GM18511 (cell line): ENCODE results near the gene RASGRF2.

Experiments
- ATAC-seq: cut with Tn5 transposase; IDR thresholded peaks from one replicate; pipeline ENCODE4 v1.9.1; 2021; ENCODE audit warnings: mild to moderate bottlenecking, moderate library complexity; ENCODE audit not compliant: unreplicated experiment

The RASGRF2 gene

GRCh38 chr5:80959768-80960442 lies at the start of gene RASGRF2:
Gene RASGRF2, plus strand, starts transcription at chr5:80960363. Its CDS starts 376 bp downstream, at chr5:80960739.
- ATAC-seq = no peak

GRCh38 chr5:80912479-80912878 lies 47.7 kb upstream of the RASGRF2 start:
- ATAC-seq = no peak

DNA sequence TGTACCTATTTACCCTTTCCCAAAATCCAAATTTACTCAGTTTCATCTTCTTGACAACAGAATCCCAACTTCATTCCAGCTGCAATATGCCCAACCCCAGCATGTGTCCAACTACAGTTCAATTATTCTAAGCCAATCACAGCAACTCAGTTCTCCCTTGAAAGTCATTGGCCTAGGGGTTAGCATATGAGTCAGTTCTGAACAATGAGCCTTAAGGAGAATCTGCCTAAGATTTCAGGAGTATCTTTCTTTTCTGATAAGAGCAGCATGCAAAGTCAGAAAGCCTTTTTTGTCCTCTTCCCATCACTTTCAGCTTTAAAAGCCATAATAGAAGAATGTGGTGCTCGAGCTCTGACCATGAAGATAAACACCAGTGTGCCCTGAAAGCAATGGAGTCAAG lies 44.4 kb upstream of the RASGRF2 start:
- ATAC-seq = no peak

GRCh38 chr5:80916676-80917075 lies 43.5 kb upstream of the RASGRF2 start:
- no peak for ATAC-seq

DNA sequence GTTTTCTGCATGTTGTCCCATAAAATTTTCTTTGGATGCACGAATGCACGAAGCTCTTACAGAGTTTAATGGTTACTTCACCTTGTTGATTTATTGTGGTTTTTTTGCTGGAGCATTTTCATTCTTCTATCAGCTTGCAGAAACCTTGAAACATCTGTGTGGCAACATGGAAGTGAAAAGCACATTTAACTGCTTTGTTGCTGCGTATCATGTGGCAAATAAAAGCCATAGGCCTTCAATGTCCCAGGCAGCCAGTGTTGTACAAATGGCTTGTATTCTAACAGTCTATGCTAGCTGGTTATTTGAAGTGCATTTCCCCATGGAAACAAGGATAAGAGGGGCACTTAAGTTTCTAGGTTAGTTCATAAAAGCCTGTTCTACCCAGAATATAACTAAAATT lies 42.5 kb upstream of the RASGRF2 start:
- no peak for ATAC-seq

DNA sequence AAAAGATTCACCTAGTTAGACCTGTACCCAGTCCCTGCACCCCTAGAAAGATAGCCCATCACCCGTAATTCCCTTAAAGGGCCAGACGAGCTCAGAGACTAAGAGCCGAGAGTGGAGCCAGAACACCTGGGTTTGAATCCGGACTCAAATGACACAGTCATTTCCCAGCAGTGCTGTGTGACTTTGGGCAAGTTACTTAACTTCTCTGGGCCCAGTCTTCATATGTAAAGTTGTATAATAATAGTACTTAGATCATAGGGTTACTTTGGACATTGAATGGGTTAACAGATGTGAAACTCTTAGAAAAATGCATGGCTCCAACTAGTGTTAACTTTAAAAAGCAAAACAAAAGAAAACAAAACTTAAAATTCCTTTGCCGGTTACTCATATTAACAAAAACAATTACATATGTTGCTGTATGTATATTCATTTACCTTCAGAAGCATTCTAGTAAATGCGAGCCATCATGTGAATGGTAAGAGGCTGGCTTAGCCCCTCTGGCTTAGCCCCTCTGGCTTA lies 40.4 kb upstream of the RASGRF2 start:
- no peak for ATAC-seq

DNA sequence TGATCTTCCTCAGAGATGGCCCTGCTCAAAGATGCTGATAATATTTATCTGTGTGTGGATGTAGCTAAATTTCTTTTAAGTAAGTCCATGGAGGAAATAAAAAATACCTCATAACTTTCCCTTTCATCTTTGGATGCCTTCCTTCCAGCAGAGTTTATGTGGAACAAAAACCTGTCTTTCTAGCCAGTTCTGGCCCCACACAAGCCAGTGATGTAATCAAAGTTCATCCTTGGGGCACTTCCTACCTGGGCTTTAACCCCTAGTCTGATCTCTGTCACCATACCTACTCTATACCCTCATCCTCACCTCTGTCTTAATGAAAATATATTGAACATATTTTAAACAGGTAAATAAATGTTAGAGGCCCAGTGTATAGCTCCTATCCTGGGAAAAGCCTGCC lies 39.8 kb upstream of the RASGRF2 start:
- ATAC-seq = no peak

GRCh38 chr5:80921026-80921425 lies 39.1 kb upstream of the RASGRF2 start:
- no peak for ATAC-seq

- no peak for ATAC-seq
Measured at GRCh38 chr5:80925931-80926330, 34.2 kb upstream of the RASGRF2 start.

GRCh38 chr5:80926536-80926935 lies 33.6 kb upstream of the RASGRF2 start:
- ATAC-seq = no peak

DNA sequence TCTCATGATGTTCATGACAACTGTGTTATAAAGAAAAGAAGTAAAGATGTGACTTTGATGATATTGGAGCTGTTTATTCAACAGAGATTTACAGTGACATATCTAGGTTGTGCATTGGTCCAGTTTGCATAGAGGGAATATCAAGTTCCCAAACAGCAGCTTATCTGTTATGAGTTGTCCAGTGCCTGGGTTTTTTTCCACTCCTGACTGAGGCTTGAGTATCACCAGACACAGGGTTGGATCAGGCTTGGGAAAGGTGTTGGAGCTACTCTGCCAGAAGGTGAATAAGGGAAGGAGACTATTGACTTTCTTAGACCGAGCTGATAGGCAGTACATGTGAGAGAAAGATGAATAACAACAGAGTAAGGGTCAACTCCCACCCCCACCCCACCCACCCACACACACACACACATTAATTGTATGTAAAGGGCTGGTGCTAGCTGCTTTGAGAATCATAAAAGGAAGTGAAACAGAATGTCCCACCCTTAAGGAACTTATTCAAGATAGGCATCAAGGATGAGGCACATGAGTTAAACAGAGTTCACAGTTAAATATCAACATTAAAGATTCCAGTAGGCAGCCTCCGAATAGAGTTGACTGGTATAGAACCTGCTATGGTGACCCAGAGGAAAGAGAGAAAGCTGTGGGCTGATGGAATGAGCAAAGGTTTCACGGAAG lies 33.0 kb upstream of the RASGRF2 start:
- ATAC-seq = no peak

DNA sequence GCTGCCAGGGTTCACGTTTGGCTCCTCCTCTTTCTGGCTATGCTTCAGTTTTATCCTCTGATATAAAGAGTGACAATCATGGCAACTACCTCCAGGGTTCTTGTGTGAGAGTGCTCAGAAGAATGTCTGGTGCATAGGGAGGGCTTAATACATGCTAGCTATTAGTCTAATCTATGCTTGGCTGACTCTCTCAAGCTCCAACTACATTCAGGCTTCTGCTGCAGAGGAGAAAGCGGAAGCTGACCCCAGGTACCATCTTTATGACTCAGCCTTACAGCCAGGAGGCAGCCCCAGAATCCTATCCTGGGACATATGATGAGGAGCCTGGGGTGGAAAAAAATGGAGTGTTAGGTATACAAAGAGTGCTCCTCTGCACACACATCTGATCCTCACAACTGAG lies 32.1 kb upstream of the RASGRF2 start:
- no peak for ATAC-seq

DNA sequence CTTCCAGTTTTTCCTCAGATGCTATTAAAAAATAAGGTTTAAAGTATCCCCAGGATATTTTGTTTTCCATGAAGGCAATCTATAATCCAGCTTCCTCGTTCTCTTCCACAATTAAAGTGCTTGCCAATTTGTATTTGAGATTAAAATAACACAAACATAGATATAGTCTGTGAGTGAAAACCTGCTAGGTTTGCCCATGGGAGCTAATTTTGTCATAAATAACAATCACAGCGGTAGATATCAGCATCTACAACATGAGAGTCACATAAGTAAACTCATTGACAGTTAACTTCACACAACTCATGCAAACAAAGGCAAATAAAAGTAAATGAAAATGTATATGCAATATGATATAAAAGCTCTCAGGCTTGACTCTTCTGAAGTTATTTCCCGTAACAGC lies 29.2 kb upstream of the RASGRF2 start:
- ATAC-seq = no peak

DNA sequence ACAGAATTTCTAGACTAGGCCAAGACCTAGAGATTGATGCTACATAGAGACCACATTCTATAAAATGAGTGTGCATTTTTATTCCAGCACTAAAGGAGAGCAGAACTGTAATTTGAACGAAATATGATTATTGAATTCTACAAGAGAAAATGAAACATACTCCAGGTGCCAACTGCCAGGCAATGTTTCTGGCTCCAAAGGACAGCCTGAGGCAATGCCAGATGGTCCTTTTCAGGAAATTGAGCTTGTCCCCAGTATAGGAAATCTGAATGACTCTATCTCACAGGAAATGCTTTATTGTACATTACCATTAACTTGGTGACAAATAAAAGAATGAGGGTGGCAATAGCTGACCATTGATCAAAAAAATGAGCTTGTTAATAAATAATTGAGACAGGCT lies 28.8 kb upstream of the RASGRF2 start:
- ATAC-seq = no peak

DNA sequence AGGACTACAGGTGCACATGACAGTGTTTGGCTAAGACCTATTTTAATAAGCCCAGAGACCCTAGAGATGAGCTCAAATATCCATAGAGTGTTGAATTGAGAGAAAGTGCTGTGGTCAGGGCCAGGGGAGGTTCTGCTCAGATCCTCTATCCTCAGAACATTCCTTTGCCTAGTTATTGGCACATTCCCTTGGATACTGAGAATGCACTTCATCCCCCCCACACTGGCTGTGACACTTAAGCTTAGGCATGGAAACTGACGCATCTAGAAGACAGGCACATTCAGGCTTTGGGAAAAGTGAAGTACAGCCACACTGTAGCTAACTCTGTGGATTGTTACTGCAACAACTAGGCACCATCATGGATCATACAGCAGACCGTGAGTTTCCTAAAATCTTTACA lies 27.1 kb upstream of the RASGRF2 start:
- no peak for ATAC-seq

DNA sequence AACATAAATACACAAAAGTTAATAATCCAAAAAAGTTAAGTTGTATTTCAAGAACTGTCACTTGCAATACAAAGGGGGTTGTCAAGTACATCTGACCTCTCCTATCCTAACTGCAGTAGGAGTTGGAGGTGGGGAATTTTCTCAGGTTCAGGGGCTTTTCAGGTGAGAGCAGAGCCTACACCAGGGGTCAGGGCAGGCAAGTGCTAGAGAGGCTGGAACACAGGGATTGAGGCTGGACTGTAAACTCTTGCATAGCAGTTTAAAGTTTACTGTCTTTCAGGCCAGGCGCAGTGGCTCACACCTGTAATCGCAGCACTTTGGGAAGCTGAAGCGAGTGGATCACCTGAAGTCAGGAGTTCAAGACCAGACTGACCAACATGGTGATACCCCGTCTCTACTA lies 25.4 kb upstream of the RASGRF2 start:
- no peak for ATAC-seq

DNA sequence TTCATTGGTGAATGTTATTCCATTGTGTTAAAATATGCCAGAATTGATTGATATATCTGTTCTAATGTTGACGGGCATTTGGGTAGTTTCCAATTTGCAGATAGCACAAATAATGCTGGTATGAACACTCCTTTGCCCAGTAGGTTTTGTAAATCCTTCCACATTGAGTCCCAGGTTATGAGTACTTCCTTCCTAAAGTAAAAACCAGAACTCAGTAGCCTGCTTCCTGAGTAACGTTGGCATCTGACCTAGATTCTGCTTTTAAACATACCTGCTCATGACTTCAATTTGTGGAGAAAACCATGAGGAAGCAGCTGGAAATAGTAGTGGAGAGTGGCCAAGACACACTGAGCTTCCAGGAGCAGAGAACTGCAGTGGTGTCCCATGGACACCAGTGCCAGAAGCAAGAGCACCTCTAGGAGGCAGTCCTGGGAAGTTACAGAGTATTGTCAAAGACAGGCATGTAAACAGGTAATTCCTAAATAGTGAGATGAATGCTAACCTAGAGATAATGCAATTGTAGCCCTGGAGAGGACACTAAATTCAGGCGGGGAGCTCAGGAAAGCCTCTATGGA lies 24.3 kb upstream of the RASGRF2 start:
- no peak for ATAC-seq

- no peak for ATAC-seq
Measured at GRCh38 chr5:80936881-80937280, 23.3 kb upstream of the RASGRF2 start.

- no peak for ATAC-seq
Measured at GRCh38 chr5:80937584-80938356, 22.4 kb upstream of the RASGRF2 start.

GRCh38 chr5:80941496-80941895 lies 18.7 kb upstream of the RASGRF2 start:
- ATAC-seq = no peak

DNA sequence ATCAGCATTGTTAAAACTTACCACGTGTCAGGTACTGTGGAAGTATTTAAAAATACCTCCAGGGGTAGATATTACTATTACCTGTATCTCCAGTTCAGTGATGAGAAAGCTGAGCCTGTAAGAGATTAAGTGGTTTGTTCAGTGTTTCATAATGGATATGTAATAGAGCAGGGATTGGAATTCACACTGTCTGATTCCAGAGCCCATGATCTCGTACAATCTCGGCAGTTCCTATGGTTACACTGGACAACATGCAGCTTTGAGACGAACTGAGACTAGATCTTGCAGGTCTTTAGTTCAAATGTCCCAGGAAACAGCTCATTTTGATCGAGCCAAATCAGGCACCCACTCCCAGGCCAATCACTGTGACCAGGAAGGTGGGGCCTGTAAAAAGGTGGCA lies 8.8 kb upstream of the RASGRF2 start:
- no peak for ATAC-seq
